AML-193 (cell line): ENCODE measurements around the gene SCARF2.
"Not testable (repeated sequence)": the region's sequence is repeated elsewhere in the genome, so short reads cannot be mapped to it uniquely, and the experiment has no call there.

Source experiments
- DNase-seq, 2 experiments: peaks; one replicate each; lab custom pipeline; 2025; lab: John Stamatoyannopoulos, UW

SCARF2 gene

DNA sequence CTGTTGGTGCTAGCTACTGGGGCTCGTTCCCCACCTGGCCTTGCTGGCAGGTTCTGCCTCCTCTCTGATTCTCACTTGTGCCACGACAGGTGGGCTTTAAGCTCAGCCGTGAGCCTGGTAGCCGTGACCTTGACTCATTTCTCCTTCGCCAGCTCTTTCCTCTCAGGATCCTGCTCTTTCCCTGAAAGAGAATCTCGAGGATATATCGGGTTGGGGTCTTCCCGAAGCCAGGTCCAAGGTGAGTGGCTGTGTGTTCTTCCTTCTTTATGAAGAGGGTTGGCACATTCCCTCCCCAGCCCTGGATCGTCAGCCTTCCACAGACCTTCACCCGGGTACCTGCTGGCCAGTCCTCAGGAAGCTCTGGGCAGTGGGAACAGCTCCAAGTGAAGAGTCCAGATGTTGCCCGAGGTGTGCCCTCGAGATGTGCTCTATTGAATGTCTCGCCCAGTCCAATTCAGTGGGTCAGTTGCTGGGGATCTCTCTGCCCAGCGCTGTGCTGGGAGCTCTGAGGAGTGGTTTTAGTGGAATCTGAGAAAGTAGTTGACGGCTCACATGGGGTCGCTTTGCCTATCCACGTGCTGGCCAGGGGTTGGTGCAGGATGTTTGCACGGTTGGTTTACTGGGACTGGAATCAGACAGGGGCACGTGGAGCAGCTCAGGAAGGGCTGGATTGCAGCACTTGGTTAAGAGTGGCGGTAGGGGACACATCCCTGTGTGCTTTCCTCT lies 42.3 kb downstream of the SCARF2 start:
- peak; percentile 44 to 56 for DNase-seq

DNA sequence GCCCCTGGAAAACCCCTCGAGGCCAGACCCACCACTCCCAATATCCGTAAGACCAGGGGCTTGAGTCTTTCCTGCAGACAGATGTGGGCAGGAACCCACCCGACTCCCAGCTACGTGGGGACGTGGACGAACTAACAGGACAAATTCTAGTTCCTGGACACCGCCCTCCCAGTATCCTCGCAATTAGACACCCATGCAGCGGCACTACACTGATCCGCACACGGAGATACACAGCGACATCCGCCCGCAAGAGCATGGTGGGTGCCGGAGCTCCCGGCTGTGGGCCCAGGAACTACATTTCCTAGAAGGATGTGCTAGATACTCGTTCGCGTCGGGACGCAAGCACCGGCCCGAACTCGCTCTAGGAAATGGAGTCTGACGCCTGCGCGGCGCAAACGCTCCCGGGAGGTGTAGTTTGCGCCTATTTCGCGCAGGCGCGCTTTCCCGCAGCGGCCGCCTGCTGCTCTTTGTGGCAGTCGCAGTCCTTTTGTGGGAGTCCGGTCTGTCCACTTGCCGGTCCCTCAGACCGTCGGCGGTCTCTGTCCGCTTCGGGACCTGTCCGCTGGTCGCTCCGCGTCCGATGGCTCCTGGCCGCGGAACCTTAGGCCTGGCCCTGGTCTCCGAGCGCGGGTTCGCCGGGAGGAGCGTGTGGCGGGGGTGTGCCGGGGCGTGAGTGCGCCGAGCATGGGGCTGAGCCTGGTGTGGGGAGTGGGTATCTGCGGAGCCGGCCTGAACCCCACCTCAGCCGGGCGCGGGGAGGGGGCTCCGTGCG lies 43.7 kb downstream of the SCARF2 start, which contains the start of gene ZNF74:
Gene ZNF74, plus strand, starts transcription at position 447 of the 772 bp plus-strand sequence. CDS start 478 bp downstream, outside the sequence.
- DNase-seq = peak; percentile 82 to 83

DNA sequence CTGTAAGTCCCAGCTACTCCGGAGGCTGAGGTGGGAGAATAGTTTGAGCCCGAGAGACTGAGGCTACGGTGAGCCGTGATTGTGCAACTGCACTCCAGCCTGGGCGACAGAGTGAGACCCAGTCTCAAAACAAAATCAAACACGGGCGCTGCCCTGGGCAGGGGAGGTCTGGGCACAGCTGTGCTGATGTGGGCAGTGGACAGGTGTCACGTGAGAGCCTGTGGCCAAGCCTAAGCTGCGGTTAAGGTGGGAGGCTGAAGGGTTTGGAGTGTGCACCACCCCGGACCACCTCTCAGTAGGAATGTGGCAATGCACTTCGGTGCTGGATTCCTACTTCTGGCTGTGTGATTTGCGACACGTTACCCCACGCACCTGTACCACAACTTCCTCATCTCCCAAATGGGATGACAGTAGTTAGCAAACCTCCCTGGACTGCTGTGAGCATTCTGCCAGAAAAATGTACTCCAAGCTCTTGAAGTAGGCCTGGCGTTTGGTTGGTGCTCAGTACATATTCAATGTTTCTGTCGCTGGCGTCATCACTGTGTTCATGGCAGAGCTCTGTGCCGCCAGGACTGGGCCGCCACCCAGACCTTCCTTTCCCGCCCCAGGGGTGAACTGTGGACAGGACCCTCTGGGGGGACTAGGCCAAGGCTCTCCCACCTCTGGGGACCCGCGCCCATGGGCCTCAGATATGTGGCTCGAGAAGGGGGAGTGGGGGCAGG lies 44.5 kb downstream of the SCARF2 start:
- no peak for DNase-seq

DNA sequence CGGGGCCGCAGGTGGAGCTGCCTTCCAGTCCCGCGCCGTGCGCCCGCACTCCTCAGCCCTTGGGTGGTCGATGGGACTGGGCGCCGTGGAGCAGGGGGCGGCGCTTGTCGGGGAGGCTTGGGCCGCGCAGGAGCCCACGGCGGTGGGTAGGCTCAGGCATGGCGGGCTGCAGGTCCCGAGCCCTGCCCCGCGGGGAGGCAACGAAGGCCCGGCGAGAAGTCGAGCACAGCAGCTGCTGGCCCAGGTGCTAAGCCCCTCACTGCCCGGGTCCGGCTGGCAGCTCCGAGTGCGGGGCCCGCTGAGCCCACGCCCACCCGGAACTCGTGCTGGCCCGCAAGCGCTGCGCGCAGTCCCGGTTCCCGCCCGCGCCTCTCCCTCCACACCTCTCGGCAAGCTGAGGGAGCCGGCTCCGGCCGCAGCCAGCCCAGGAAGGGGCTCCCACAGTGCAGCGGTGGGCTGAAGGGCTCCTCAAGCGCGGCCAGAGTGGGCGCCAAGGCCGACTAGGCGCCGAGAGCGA lies 45.2 kb downstream of the SCARF2 start:
- not testable (repeated sequence) for DNase-seq

DNA sequence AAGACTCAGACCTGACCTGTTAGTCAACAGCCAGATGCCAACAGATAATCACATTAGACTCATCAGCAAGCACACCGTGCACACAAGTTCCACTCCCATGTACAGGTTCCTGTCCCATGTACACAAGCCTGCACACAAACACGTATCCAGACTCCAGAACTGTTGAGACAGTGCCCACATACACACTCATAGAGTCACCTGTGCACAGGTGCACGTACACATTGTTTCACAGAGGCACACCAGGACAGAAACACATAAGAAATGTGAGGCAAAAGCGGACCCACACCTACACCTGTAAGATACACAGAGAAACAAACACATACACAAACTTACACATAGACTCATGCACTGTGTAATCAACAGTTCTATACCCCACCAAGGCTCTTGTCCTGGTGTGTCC lies 46.4 kb downstream of the SCARF2 start:
- no peak for DNase-seq

DNA sequence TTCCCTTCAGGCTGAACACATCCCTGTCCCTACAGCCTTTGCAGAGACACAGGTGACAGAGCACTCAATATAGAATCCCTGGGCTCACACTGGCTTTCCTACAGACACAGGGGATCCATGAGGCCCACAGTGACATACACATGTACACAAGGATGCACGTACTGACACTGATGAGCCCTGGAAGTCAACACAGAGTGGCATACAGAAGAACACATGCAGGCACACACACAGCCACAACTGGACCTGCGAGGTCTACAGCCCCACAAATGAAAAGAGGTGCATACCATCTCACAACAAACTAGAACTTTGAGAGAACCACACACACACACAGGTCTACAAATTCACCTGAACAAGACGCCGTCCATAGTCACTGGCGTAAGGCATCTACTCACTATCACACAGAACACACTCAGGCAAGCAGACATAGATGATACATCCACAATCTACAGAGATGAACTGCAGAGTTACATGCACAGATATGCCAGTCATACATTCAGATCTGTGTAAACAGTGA lies 47.2 kb downstream of the SCARF2 start:
- no peak for DNase-seq

DNA sequence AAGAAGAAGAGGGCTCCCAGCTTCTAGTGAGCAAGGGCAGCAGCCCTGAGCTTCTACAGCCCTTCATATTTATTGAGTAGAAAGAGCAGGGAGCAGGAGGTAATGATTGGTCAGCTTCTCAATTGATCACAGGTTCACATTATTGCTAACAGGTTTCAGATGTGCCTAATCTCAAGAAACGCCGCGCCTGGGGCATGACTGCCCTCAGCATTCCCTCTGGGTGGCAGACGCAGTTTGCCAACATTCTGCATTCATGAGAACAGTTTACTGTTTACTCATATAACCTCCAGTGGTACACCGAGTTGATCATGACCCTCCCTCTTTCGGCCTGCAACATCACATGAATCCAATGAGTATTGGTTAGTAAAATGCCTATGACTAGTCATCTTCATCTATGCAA lies 48.3 kb downstream of the SCARF2 start:
- no peak for DNase-seq

DNA sequence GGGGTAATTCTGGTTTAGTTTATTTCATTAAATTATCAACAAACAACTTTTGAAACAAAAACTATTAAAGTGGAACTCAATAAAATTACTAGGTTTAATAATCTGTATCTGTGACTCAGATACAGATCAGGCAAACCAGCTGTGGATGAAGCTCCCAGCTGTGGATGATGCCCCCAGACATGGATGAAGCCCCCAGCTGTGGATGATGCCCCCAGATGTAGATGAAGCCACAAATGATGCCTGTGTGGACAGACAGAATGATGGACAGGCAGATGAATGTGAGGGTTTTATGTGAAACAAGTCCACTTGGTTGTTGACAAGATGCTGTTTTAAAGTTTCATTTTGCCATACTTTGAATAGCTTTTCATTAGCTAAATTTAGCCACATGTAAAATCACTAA lies 49.4 kb downstream of the SCARF2 start:
- DNase-seq = no peak

DNA sequence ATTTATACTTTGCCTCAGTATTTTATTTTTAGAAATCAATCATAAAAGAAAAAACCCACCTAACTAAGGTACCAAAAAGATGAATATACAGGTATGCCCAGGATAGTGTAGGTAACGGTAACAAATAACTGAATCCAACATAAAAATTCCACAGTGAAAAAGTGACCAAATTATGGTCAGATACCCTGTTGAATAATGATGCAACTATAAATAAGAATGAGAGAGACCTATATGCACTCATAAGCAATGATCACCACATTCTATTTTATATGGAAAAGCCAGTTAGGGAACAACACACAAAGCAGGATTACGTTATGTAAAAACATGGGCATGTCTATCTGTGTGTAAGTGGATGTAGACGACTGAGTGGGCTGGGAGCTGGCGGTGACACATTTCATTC lies 50.7 kb downstream of the SCARF2 start:
- DNase-seq = no peak

DNA sequence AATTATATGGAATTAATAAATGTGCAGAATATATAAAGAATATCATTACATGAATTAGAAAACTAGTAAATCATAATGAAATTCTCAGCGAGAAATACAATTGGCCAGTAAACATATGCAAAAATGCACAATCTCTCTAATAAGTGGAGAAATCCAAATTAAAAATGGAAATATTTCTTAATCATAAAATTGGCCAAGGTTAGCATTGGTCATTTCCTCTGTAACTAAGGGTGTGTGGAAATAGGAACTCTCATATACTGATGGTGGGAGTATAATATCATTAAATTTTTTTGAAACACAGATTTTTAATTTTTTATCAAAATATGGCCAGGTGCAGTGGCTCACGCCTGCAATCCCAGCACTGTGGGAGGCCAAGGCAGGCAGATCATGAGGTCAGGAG lies 51.3 kb downstream of the SCARF2 start:
- DNase-seq = peak; percentile 11 to 15

DNA sequence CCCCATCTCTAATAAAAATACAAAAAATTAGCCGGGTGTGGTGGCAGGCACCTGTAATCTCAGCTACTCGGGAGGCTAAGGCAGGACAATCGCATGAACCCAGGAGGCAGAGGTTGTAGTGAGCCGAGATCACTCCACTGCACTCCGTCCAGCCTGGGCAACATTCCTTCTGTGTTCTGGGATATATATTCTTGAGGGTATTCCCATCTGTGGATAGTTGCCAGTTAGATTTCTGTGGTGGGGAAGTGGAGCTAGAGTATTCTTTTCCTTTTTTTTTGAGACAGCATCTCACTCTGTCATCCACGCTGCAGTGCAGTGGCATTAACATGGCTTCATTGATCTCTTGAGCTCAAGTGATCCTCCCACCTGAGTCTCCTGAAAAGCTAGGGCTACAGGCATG lies 52.8 kb downstream of the SCARF2 start:
- DNase-seq = no peak

DNA sequence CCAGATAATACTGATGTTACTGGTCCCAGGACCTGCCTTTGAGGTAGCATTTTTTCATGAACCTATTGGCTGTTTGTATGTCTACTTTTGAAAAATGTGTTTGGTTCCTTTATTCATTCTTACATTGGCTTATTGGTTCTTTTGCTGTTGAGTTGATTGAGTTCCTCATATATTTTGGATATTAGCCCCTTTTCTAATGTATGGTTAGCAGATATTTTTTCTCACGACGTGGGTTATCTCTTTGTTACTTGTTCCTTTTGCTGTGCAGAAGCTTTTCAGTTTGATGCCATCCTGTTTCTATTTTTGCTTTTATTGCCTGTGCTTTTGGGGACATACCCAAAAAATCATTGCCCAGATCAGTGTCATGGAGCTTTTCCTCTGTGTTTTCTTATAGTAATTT lies 53.5 kb downstream of the SCARF2 start:
- no peak for DNase-seq

DNA sequence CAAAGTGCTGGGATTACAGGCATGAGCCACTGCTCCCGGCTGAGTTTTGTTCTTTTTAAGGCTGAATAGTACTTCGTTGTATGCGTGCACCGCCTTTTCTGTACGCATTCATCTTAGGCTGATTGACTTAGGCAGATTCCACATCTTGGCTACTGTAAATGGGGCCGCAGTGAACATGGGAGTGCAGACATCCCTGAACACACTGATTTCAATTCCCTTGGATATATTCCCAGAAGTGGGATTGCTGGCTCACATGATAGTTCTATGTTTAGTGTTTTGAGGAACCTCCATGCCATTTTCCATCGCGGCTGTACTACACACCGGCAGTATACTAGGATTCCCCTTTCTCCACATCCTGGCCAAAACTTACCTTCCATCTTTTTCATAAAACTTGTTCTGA lies 54.1 kb downstream of the SCARF2 start:
- no peak for DNase-seq

DNA sequence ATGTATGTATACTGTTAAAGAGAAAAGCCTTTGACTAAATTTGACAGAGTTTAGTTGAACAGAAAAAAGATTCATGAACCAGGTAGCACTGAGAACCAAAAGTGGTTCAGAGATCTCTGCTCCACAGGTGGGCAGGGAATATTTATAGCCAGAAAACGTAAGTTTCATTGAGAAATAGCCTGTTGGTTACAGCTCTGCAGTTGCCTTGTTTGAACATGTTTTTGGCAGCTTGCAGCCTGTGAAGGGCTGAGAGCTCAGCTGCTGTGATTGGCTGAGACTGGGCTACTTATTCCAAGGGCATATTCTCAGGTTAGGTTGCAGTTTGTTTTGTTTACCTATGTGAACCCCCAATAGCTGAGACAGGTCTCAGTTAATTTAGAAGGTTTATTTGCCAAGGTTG lies 57.1 kb downstream of the SCARF2 start:
- DNase-seq = no peak

DNA sequence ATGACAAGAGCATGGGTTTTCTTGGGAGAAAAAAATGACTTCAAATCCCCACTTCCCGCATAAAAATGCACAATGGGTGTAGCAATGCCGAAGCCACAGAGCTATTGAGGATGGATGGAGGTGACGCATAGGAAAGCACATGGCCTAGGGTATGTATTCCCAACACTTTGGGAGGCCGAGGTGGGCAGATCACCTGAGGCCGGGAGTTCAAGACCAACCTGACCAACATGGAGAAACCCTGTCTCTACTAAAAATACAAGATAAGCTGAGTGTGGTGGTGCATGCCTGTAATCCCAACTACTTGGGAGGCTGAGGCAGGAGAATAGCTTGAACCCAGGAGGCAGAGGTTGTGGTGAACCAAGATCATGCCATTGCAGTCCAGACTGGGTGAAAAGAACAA lies 58.9 kb downstream of the SCARF2 start:
- not testable (repeated sequence) for DNase-seq

DNA sequence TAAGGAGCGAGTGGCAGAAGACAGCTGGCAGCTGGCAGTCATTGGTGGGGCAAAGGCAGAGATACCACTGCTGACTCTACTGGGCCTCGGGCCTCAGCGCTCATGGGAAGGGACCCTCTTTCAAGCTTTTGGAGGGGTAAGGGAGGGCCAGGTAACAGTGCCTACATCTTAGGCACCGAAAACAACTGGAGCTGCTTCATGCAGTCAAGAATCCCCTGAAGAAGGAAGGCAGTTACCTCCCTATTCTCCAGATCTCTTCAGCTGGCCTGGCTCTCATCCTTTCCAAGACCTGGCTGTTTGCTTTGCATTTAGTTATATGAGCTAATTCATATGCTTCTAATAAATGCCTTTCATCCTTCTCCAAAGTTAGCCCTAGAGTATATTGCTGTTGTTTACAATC lies 59.5 kb downstream of the SCARF2 start:
- DNase-seq = no peak

DNA sequence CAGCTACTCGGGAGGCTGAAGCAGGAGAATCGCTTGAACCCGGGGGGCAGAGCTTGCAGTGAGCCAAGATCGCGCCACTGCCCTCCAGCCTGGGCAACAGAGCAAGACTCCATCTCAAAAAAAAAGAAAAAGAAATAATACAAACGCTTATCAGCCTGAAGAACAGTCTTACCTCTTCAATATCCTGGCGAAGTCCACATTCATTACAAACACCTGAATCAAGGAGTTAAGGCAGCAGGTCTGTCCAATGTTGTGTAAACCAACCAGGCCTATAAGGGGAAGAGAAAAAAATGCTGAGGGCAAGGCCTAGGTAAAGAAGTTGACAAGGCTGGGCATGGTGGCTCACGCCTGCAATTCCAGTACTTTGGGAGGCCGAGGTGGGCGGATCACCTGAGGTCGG lies 60.6 kb downstream of the SCARF2 start:
- DNase-seq = not testable (repeated sequence)

DNA sequence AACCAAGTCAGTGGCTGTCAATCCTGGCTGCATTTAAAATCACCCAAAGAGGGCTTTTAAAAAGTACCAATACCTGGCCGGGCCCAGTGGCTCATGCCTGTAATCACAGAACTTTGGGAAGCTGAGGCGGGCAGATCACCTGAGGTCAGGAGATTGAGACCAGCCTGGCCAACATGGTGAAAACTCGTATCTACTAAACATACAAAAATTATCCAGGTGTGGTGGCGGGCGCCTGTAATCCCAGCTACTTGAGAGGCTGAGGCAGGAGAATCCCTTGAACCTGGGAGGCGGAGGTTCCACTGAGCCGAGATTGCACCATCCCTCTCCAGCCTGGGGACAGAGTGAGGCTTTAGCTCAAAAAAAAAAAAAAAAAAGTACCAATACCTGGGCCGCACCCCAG lies 61.3 kb downstream of the SCARF2 start:
- DNase-seq = not testable (repeated sequence)
